Cardiac septum (tissue), 1 donor: ENCODE results near the gene POGZ. TPM values are rescaled to one million over a fixed set of nuclear protein-coding genes. Genes with fewer than 3 reads are reported as not detected.
A peak's percentile ranks its signal among the peaks of the same experiment; 100 is the strongest.
"Not testable (repeated sequence)": the region's sequence is repeated elsewhere in the genome, so short reads cannot be mapped to it uniquely, and the experiment has no call there.

ENCODE experiments used
- DNase-seq: peaks from one replicate; pipeline ENCODE4 v3.0.0-alpha.2; 2020; ENCODE audit warnings: low spot score
- intact Hi-C: fragments of 100-400 bp; cut with DNase I; formaldehyde crosslinking; loops from one replicate; pipeline ENCODE4 v1.14.0; 2022
- total RNA-seq: library from RNA; stranded (reverse); fragmentation: NEBNext Ultra II Directional; extraction: Animal tissue kit (Norgen Biotek cat#: 25700); gene quantifications from one replicate; pipeline ENCODE4 v1.2.1, GENCODE V29; 2021
- donor health status: DM: no; HTN: no; CAD: no.

The POGZ gene
- total RNA-seq, 1 donor from 2014 or later, result 54.4 TPM

- intact Hi-C loops, result no loop called here
- no peak for DNase-seq
Observed at GRCh38 chr1:151436985-151437384, 22.3 kb downstream of the POGZ start.

GRCh38 chr1:151435174-151435573 lies 24.1 kb downstream of the POGZ start:
- intact Hi-C loops, result no loop called here
- DNase-seq, result no peak

DNA sequence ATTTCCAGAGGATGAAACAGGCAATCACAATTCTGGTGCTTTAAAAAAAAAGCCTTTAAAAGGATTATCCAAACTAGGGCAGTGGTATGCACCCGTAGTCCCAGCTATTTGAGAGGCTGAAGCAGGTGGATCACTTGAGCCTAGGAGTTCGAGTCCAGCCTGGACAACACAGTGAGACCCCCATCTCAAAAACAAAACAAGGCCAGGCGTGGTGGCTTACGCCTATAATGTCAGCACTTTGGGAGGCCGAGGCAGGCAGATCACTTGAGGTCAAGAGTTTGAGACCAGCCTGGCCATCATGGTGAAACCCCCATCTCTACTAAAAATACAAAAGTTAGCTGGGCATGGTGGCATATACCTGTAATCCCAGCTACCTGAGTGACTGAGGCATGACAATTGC lies 25.5 kb downstream of the POGZ start:
- intact Hi-C loops, DNase-seq: not testable (repeated sequence)

GRCh38 chr1:151428068-151428467 lies 31.2 kb downstream of the POGZ start:
- intact Hi-C loops, result no loop called here
- no peak for DNase-seq

GRCh38 chr1:151425103-151425502 lies 34.2 kb downstream of the POGZ start:
- intact Hi-C loops, result no loop called here
- DNase-seq, result no peak

GRCh38 chr1:151419819-151420218 lies 39.5 kb downstream of the POGZ start:
- no peak for DNase-seq
- intact Hi-C loops, result no loop called here

DNA sequence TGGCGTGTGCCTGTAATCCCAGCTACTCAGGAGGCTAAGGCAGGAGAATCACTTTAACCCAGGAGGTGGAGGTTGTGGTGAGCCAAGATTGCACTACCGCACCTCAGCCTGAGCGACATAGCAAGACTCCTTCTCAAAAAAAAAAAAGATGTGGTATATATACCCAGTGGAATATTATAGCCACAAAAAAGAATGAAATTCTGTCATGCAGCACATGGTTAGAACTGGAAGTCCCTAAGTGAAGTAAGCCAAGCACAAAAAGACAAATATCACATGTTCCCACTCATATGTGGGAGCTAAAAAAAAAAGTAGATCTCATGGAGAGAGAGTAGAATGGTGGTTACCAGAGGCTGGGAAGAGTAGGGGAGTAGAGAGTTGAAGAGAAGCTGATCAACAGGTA lies 41.2 kb downstream of the POGZ start:
- DNase-seq, result no peak
- intact Hi-C loops, result no loop called here

DNA sequence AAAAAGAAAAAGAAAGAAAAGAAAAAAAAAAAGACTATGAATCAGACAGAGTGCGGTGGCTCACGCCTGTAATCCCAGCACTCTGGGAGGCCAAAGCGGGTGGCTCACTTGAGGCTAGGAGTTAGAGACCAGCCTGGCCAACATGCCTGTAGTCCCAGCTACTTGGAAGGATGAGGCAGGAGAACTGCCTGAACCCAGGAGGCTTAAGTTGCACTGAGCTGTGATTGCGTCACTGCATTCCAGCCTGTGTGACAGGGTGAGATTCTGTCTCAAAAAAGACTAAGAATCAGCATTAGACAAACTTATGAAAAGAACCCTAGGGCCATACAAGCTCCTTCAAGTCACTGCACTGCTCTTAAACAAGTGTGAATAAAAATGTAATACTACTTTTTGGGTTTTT lies 43.1 kb downstream of the POGZ start:
- DNase-seq, result no peak

DNA sequence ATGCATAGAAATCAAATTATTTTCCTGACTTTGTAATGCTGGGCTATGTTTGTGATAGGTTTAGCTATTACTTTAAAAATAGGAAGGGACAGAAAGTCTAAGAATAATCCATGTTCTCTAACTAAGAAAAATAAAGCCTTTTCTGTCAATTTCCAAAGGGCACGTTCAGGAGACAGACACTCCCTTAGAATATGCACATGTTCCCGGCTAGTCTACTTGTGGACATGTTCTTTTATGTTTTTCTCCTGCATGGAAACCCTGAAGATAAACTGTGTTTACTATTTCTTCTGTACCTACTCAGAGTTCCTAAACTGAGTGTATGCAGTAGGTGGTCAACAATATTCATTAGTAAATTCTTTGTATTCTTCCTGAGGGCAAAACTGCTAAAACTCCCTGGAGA lies 47.4 kb downstream of the POGZ start:
- no peak for DNase-seq
- intact Hi-C loops, result no loop called here

More for the DNA sequence above, 43.1 kb downstream of the POGZ start:
- intact Hi-C loops, result no loop called here

DNA sequence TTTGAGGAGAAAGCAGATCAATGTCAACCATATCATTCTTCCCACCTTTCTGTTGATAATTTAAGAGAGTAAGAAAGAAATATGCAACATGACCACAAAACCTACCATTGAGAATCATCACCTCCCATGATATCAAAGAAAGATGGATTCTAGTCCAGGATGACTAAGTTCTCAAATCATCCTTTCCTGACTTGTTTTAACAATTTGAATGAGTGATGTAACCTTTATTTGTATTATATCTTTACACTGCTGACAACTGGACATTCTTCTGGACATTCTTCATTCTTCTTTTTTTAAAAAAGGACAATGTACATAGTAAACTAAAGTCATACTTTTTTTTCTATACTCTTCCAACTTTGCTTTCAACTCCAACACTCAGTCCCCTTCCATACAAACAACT lies 50.4 kb downstream of the POGZ start:
- intact Hi-C loops, result no loop called here
- DNase-seq, result no peak

- no peak for DNase-seq
- intact Hi-C loops, result no loop called here
Observed at GRCh38 chr1:151407304-151407703, 52.0 kb downstream of the POGZ start.

- intact Hi-C loops, result no loop called here
- DNase-seq, result no peak
Observed at GRCh38 chr1:151406176-151406575, 53.1 kb downstream of the POGZ start.

DNA sequence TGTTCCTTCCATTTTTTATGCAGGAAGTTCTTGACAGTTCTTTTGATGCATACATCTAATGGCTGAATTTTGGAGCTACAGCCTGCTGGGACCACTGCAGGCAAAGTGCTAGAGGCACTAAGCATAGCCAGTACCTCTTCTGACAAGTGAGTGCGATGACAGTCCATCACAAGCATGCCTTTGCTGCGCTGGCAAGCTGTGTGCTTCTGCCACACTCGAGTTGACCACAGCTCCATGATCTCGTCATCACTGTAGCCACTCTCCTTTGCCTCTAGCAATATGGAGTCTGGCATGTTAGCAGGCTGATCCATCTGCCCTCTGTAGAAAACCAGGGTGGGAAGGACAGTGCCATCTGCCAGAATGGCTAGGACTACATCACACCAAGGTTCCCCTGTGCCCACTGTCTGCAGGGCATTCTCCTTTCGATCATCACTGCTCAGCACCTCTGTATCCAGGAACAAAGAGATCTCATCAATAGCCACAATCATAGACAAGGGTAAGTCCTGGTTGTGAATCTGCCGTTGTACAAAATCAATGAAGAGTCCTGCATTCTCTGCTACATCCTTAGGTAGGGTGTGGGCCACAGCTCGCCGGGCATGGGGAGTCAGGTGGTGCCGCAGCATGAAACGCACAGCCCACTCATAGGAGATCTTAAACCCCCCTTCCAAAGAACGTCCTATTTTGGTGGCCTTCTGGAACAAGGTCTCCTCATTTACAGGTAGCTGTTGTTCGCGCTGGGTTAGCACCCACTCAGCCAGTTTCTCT lies 53.9 kb downstream of the POGZ start:
- DNase-seq, result no peak
- intact Hi-C loops, result no loop called here

DNA sequence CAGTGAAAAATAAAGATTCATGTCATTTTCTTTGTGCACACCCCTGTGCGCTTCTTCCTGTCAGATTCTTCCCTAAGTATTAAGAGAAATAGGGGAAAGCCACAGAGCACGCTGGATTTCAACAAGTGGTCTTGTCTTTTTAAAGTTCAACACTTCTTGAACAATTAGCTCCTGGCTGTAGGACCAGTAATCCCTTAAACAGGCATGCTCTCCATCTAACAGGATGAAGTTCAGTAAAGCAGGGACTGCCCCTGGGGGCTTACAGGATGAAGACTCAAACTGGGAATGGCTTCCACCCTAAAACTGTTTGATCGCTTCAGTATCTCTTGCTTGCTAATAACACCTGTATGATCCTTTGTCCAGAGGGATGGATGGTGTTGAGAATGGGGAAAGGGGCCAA lies 55.7 kb downstream of the POGZ start:
- no peak for DNase-seq
- intact Hi-C loops, result loop anchor here (5.0 kb wide), 1 partner anchor 101 kb away; no protein-coding TSS in a partner anchor

DNA sequence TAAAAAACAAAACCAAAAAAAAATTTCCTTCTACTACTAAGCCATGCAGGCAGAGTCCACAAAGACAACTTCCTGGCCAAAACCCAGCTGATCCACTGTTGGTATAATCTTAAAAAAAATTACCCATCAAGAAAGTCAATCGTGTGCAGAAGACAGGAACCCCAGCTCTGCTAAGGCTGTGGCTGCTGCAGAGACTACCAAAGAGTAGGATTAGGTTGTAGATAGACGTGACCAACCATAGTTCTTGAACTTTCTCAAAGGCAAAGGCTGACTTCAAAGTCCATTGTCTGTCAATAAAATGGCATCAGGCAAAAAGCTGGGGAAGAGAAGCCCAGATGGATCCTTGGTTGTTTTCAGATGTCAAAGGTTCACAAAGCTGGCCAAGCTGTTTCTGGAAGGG lies 56.5 kb downstream of the POGZ start:
- intact Hi-C loops, result loop anchor here (5.0 kb wide), 1 partner anchor 100 kb away; no protein-coding TSS in a partner anchor
- no peak for DNase-seq

GRCh38 chr1:151401860-151402259 lies 57.4 kb downstream of the POGZ start:
- no peak for DNase-seq
- intact Hi-C loops, result loop anchor here (5.0 kb wide), 1 partner anchor 100 kb away; no protein-coding TSS in a partner anchor

DNA sequence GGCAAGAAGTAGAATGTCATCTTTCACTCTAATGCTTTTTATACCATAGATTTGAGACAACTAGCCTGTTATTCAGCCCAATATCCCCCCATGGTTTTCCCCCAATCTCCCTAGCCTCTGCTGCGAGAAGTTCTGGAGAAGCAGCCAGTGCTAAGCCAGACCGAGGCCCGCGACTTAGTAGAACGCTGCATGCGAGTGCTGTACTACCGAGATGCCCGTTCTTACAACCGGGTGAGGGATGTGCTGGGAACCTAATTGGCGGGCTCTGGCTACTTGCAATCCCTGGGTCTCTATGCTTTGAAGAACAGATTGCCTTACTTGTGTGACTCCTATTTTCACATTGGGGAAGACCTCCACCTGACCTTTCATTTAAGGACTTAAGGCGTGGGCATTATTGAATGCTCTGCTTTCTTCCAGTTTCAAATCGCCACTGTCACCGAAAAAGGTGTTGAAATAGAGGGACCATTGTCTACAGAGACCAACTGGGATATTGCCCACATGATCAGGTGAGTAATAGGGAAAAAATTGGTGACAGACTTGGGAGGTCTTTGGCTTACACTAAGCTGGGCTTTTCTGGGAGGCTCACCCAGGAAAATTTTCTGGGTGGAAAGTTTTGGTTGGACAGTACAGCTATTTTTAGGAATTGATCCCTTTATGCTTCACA lies 58.0 kb downstream of the POGZ start:
- intact Hi-C loops, result loop anchor here (5.0 kb wide), 1 partner anchor 99 kb away; no protein-coding TSS in a partner anchor
- no peak for DNase-seq

DNA sequence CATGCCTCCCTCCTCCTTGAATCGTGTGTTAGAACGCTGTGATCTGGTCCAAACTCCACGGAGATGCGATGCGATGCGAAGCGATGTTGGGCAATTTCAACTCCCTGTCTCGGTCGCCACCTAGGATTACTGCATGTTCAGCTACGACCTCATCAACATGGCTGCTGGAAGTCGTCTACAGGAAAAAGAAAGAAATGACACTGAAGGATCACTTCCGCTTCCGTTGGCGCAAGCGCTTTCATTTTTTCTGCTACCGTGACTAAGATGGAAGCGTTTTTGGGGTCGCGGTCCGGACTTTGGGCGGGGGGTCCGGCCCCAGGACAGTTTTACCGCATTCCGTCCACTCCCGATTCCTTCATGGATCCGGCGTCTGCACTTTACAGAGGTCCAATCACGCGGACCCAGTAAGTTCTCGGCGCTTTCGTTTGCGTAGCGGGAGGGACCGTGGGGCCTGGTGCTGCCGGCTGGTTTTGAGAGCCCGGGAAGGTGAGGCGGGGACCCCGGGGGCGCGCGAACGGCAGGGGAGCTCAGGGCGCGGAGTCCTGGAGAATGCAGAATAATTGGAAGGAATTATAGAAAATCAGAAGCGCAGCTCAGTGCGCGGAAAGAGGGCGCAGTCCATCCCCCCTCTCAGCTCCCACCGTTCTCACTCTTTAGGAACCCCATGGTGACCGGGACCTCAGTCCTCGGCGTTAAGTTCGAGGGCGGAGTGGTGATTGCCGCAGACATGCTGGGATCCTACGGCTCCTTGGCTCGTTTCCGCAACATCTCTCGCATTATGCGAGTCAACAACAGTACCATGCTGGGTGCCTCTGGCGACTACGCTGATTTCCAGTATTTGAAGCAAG lies 59.7 kb downstream of the POGZ start, which contains the start of gene PSMB4:
TSS of gene PSMB4 (plus strand) at position 250 of the 848 bp plus-strand sequence. CDS start at position 265, 15 bp downstream.
- peak; percentile 92 for DNase-seq
- intact Hi-C loops, result loop anchor here (2.0 to 5.0 kb wide), 4 partner anchors 53 to 201 kb away; partner anchors contain the start of genes PIP5K1A and RFX5

- intact Hi-C loops, DNase-seq: not testable (repeated sequence)
Observed at GRCh38 chr1:151396265-151396664, 63.0 kb downstream of the POGZ start.

GRCh38 chr1:151393583-151393982 lies 65.7 kb downstream of the POGZ start:
- intact Hi-C loops, result no loop called here
- DNase-seq, result no peak
